A172 (cell line): Measurements from ENCODE around the gene AQP6. TPM values are rescaled to one million over a fixed set of nuclear protein-coding genes. Genes with fewer than 3 reads are reported as not detected.

Source experiments
- DNase-seq: peaks from one replicate; pipeline ENCODE4 v3.0.0-alpha.2; 2015; ENCODE audit warnings: low spot score
- total RNA-seq: library from RNA; depleted of rRNA; stranded (reverse); fragments of >200 nt; shearing (Covaris generic); gene quantifications from 2 replicates; pipeline ENCODE4 v1.2.3, GENCODE V29; 2014; rRNA removed

Gene AQP6, protein sequence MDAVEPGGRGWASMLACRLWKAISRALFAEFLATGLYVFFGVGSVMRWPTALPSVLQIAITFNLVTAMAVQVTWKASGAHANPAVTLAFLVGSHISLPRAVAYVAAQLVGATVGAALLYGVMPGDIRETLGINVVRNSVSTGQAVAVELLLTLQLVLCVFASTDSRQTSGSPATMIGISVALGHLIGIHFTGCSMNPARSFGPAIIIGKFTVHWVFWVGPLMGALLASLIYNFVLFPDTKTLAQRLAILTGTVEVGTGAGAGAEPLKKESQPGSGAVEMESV
- not detected in 2 replicates for total RNA-seq

GRCh38 chr12:49972641-49973360 is at the start of gene AQP6:
AQP6 (plus strand) TSS chr12:49972947; CDS start chr12:49973174, 227 bp downstream.
- DNase-seq = no peak

DNA sequence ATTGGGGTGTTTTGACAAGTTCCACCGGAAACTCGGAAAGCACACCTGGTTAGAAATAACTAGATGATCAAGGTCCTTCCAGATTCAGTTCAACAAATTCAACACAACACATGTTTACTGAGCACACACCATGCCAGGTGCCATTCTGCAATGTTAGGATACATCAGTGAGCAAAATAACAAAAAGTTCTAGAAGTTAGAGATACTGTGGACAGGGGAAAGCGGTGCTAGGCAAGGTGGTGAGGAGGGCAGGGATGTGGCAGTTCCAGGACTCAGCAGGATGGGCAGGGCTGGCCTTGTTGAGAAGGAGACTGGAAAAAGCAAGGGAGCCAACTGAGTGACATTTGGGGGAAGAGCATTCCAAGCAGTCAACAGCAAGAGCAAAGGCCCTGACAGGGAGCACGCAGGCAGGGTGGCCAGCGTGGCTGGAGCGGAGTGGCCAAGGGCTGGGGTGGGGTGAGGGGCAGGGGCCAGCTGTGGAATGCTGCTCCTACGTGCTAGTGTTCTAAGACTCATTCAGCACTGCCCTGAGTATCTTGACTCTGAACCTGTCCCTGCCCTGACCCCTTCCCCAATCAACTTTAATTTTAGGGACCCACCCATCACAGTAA is 49.6 kb upstream of the AQP6 start:
- DNase-seq = no peak

GRCh38 chr12:49923880-49924556 is 48.7 kb upstream of the AQP6 start:
- DNase-seq = no peak

GRCh38 chr12:49924628-49925246 is 48.0 kb upstream of the AQP6 start:
- no peak for DNase-seq

DNA sequence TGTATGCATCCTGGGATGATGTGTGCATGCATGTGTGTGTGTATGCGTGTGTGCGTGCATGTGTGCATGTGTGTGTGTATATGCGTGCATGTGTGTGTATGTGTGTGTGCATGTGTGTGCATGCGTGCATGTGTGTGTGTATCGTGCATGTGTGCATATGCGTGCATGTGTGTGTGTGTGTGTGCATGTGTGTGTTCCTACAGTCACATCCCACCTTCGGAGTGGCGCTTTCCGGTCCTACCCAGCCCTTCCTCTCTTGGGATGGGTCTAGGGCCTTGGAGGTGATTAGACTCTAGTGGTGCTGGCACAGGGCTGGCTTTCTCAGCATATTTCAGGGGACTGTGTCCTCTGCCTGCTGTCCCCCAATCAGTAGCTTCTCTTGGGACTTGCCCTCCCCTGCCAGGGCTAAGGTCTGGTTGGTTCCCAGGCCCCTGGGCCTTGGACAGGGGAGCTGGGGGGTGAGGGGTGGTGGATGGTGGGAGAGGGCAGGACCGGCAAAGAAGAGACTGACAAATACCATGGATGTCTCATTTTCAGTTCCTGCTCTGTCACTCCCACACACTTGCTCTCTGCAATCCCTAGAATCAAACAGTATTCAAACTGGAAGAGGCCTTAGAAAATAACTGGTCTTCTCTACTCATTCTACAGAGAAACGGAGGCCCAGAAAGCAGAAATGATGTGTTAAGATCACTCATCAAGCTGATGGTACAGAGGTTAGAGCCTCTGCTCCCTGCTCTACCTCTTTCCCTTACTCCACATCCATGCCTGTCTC is 47.1 kb upstream of the AQP6 start:
- no peak for DNase-seq

GRCh38 chr12:49928471-49928870 is 44.3 kb upstream of the AQP6 start:
- DNase-seq = no peak

DNA sequence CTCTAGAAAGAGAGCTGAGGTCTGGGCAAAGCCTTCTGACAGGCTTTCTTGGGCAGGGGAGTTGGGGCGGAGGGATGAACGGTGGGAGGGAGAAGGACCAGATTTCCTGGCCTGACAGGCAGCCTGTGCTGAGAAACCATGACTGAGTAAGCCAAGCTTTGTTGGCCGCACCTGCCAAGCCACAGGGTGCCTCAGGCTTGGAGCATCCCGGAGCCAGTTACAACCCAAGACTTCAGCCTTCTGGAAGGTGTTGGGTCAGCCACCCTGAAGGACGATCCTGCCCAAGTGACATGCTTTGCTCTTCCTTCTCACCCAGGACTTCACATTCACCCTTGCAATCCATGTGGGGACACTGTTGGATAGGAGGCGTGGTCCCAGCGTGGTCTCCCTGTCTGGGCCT is 43.2 kb upstream of the AQP6 start:
- DNase-seq = no peak

- peak; percentile 16 for DNase-seq
These were observed 42.0 kb upstream of the AQP6 start for GRCh38 chr12:49930515-49931288.

- no peak for DNase-seq
These were observed 40.7 kb upstream of the AQP6 start for GRCh38 chr12:49932023-49932422.

GRCh38 chr12:49932533-49933130 is 40.1 kb upstream of the AQP6 start:
- DNase-seq = no peak

- DNase-seq = no peak
These were observed 39.0 kb upstream of the AQP6 start for GRCh38 chr12:49933796-49934195.

DNA sequence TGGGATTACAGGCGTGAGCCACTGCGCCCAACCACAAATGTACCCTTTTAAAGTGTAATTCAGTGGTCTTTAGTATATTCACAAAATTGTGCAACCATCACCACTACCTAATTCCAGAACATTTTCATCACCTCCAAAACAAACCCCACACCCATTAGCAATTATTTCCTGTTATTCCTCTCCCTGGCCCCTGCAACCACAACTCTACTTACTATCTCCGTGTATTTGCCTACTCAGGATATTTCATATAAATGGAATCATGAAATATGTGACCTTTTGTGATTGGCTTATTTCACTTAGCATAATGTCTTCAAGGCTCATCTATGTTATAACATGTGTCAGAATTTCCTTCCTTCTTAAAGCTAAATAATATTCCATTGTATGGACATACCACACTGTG is 38.2 kb upstream of the AQP6 start:
- no peak for DNase-seq

- DNase-seq = no peak
These were observed 35.8 kb upstream of the AQP6 start for GRCh38 chr12:49936925-49937324.

- no peak for DNase-seq
These were observed 35.0 kb upstream of the AQP6 start for GRCh38 chr12:49937639-49938300.

DNA sequence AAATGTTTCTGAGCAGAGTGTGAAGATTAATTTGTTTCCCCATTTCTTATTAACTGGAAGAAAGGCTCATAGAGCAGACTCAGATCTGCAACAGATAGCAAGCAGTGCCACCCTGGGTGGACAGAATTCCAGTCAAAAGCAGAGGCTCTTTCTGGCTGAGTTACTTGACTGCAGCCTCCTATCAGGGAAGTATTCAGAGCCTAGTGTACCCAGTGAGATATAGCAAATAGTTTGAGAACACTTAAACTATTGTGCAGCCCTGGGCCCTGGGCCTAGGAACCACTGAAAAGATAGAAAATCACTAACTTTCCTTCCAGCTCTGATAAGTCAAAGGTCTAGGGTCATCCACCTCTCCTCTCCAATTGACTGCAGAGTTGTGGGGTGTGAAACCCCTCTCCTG is 33.4 kb upstream of the AQP6 start:
- DNase-seq = no peak

DNA sequence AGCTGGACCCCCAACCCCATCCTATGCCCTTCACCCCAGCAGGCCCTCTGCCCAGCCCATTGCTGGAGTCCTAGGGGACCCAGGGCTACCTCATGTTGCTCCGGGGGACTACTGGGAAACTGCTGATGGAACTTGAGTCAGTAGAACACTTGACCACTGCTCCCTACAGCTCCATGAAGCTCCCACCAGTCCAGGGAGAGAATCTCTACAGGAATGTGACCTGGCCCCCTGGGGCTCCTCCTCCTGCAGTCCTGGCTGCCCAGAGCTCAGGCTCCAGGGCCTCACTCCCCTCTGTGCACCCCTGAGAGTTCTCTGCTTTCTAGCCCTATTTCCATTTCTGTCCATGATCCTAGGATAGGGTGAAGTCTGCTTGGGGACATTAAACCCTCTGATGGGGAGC is 33.0 kb upstream of the AQP6 start:
- DNase-seq = no peak

- no peak for DNase-seq
These were observed 30.9 kb upstream of the AQP6 start for GRCh38 chr12:49941556-49942511.

DNA sequence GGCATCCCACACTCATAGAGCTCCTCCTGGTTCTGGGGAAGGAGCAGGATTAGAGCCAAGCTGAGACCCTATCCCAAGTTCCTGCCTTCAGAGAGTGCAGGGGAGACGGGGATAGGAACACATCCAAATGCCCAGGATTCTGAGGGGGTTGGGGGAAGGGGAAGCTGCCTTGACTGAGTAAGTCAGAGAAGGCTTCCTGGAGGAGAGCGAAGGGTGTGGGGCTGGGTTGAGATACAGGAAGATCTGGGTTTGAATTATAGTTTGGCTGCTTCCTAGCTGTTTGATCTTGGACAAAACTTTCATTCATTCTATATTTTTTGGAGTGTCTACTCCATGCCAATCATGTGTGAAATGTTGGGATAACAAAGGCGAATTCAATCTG is 30.2 kb upstream of the AQP6 start:
- no peak for DNase-seq
